ENCODE measurements around the gene LRRC57. TPM values are rescaled to one million over a fixed set of nuclear protein-coding genes. Genes with fewer than 3 reads are reported as not detected.
"Not testable (repeated sequence)": the region's sequence is repeated elsewhere in the genome, so short reads cannot be mapped to it uniquely, and the experiment has no call there.

Gene LRRC57
- total RNA-seq, 1 donor from 2014 or later: 18.1 TPM

DNA sequence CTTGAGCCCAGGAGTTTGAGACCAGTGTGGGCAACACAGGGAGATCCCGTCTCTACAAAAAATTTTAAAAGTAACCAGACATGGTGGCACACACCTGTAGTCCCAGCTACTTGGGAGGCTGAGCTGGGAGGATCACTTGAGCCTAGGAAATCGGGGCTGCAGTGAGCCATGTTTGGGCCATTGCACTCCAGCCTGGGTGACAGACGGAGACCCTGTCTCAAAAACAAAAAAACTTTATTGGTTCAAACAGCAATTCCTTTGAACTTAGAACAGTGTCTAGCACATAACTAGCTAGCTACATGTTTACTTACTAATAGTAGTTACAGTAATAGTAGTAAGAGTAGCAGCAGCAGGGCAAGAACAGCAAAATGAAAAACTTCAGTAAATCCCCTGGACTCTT lies 10.1 kb upstream of the LRRC57 start:
- H3K27me3 ChIP-seq: no peaks in the 10 kb centered on the region
- Mint-ChIP-seq H3K36me3 (peaks cover 14% of the 10 kb centered on the region), H3K4me1 (no peaks in the 10 kb centered on the region), H3K9me3 (no peaks in the 10 kb centered on the region), H3K27me3 (ENCODE audit: insufficient read depth, low read depth) (peaks cover 2% of the 10 kb centered on the region), H3K4me3 (no peak overlapping the region), H3K27ac (no peak overlapping the region)
- H3K79me2 ChIP-seq (ENCODE audit: low read depth): peaks cover 31% of the 10 kb centered on the region
- no peak overlapping the region for H2AFZ ChIP-seq (replicated peaks)
- peaks cover 17% of the 10 kb centered on the region for H3K36me3 ChIP-seq
- no peak overlapping the region for H3K27ac ChIP-seq
- DNase-seq (ENCODE audit: low spot score): no peak
- no peaks in the 10 kb centered on the region for H3K4me1 ChIP-seq
- peaks cover 13% of the 10 kb centered on the region for H4K20me1 ChIP-seq (ENCODE audit: low read depth)
- TF ChIP-seq EZH2phosphoT487 (IDR thresholded peaks at IDR 0.05) (no peak), EZH2 (IDR thresholded peaks at IDR 0.05) (no peak)
- TF ChIP-seq, protein P1, sequence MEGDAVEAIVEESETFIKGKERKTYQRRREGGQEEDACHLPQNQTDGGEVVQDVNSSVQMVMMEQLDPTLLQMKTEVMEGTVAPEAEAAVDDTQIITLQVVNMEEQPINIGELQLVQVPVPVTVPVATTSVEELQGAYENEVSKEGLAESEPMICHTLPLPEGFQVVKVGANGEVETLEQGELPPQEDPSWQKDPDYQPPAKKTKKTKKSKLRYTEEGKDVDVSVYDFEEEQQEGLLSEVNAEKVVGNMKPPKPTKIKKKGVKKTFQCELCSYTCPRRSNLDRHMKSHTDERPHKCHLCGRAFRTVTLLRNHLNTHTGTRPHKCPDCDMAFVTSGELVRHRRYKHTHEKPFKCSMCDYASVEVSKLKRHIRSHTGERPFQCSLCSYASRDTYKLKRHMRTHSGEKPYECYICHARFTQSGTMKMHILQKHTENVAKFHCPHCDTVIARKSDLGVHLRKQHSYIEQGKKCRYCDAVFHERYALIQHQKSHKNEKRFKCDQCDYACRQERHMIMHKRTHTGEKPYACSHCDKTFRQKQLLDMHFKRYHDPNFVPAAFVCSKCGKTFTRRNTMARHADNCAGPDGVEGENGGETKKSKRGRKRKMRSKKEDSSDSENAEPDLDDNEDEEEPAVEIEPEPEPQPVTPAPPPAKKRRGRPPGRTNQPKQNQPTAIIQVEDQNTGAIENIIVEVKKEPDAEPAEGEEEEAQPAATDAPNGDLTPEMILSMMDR (IDR thresholded peaks at IDR 0.05): no peak
- peaks cover 21% of the 10 kb centered on the region for H3F3A ChIP-seq (ENCODE audit: low read depth)
- no peak overlapping the region for H3K4me3 ChIP-seq
- H3K4me2 ChIP-seq: no peak overlapping the region
- H3K9ac ChIP-seq: no peak overlapping the region
- no peaks in the 10 kb centered on the region for H3K9me3 ChIP-seq (ENCODE audit: low read depth)

DNA sequence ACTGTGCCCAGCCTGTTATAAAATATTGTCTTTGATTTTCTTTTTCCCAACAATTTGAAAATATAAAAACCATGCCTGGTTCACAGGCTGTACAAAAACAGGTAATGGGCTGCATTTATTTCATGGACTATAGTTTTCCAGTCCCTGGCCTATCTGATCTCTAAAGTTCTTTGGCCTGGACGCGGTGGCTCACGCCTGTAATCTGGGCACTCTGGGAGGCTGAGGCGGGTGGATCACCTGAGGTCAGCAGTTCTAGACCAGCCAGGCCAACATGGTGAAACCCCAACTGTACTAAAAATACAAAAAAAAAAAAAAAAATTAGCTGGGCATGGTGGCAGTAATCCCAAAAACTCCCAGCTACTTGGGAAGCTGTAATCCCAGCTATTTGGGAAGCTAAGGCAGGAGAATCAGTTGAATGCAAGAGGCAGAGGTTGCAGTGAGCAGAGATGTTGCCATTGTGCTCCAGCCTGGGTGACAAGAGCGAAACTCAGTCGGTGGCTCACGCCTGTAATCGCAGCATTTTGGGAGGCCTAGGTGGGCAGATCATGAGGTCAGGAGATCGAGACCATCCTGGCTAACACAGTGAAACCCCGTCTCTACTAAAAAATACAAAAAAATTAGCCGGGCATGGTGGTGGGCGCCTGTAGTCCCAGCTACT lies 8.1 kb upstream of the LRRC57 start:
- H3K4me3 Mint-ChIP-seq; H3K4me2 ChIP-seq; DNase-seq (ENCODE audit: low spot score); H2AFZ ChIP-seq (replicated peaks); H3K9me3 Mint-ChIP-seq; H3K27me3 Mint-ChIP-seq (ENCODE audit: insufficient read depth, low read depth); H3K4me1 Mint-ChIP-seq; H3K27ac Mint-ChIP-seq; H3K36me3 ChIP-seq; H3K27me3 ChIP-seq; H3K4me3 ChIP-seq; H3K36me3 Mint-ChIP-seq; H3K9ac ChIP-seq; H3K4me1 ChIP-seq; H3K27ac ChIP-seq; H3K9me3 ChIP-seq (ENCODE audit: low read depth): not testable (repeated sequence)
- peaks cover 13% of the 10 kb centered on the region for H4K20me1 ChIP-seq (ENCODE audit: low read depth)
- H3F3A ChIP-seq (ENCODE audit: low read depth): peaks cover 21% of the 10 kb centered on the region
- peaks cover 51% of the 10 kb centered on the region for H3K79me2 ChIP-seq (ENCODE audit: low read depth)

DNA sequence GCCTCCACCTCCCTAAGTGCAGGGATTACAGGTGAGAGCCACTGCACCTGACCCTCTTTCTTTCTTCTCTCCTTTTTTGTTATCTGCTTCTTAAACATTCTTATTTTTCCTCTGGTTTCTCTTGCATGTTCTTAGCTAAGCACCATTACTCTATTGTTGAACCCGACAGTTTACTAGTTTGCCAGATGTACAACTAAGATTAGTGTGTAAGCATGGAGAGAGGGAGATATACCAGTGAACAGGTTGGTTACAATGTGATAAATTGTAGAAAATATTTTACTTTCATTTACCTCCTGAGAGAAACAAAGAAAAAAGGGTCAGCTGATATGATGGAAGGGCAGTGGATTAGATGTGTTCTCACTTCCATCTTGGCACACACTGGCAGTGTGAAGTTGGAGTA lies 5.0 kb upstream of the LRRC57 start:
- H3K9me3 ChIP-seq (ENCODE audit: low read depth): no peaks in the 10 kb centered on the region
- Mint-ChIP-seq H3K9me3 (no peaks in the 10 kb centered on the region), H3K4me1 (peaks cover 10% of the 10 kb centered on the region), H3K27me3 (ENCODE audit: insufficient read depth, low read depth) (peaks cover 7% of the 10 kb centered on the region), H3K4me3 (no peak overlapping the region), H3K36me3 (peaks cover 6% of the 10 kb centered on the region), H3K27ac (no peak overlapping the region)
- TF ChIP-seq EZH2 (IDR thresholded peaks at IDR 0.05) (no peak), EZH2phosphoT487 (IDR thresholded peaks at IDR 0.05) (no peak)
- TF ChIP-seq, protein P1 (IDR thresholded peaks at IDR 0.05): no peak
- H2AFZ ChIP-seq (replicated peaks): no peak overlapping the region
- DNase-seq (ENCODE audit: low spot score): no peak
- peaks cover 21% of the 10 kb centered on the region for H3F3A ChIP-seq (ENCODE audit: low read depth)
- H3K4me3 ChIP-seq: no peak overlapping the region
- H3K27ac ChIP-seq: no peak overlapping the region
- H3K4me1 ChIP-seq: peaks cover 6% of the 10 kb centered on the region
- no peaks in the 10 kb centered on the region for H3K27me3 ChIP-seq
- no peak overlapping the region for H3K4me2 ChIP-seq
- no peaks in the 10 kb centered on the region for H3K36me3 ChIP-seq
- H4K20me1 ChIP-seq (ENCODE audit: low read depth): peaks cover 13% of the 10 kb centered on the region
- no peak overlapping the region for H3K9ac ChIP-seq
- H3K79me2 ChIP-seq (ENCODE audit: low read depth): peaks cover 82% of the 10 kb centered on the region

DNA sequence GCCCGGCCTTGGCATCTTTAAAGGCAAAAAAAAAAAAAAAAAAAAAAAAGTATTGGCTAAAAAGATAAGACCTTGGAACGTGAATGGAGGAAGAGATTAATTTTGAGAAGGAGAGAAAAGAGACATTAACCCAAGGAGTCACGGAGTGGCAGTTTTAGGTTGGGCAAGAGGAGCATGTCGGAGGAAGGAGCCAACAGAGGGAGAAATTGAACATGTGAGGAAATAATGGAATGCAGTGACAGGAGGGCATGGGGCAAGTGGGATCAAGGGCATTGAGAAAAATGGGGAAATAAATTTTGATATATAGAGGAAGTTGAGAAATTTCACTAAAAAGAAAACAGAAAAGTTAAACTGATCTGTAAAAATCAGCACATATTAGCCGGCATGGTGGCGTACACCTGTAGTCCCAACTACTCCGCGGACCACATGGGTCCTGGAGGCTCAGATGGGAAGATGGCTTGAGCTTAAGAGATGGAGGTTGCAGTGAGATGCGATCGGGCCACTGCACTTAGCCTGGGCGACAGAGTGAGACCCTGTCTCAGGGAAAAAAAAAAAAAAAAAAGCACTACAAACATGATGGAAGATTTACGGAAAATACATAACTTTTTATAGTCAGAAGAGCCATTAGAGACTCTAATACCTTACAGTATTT lies 1.3 kb upstream of the LRRC57 start:
- Mint-ChIP-seq H3K27ac (no peak overlapping the region), H3K4me1 (peaks cover 25% of the 10 kb centered on the region), H3K27me3 (ENCODE audit: insufficient read depth, low read depth) (peaks cover 5% of the 10 kb centered on the region), H3K4me3 (peak overlapping the region; percentile 99), H3K9me3 (no peaks in the 10 kb centered on the region), H3K36me3 (peaks cover 3% of the 10 kb centered on the region)
- H3F3A ChIP-seq (ENCODE audit: low read depth): peaks cover 10% of the 10 kb centered on the region
- H3K9me3 ChIP-seq (ENCODE audit: low read depth): no peaks in the 10 kb centered on the region
- no peak overlapping the region for H2AFZ ChIP-seq (replicated peaks)
- H3K27ac ChIP-seq: no peak overlapping the region
- peaks cover 10% of the 10 kb centered on the region for H3K4me1 ChIP-seq
- H3K79me2 ChIP-seq (ENCODE audit: low read depth): peaks cover 71% of the 10 kb centered on the region
- TF ChIP-seq EZH2 (IDR thresholded peaks at IDR 0.05) (no peak), EZH2phosphoT487 (IDR thresholded peaks at IDR 0.05) (no peak)
- TF ChIP-seq, protein P1 (IDR thresholded peaks at IDR 0.05): no peak
- peaks cover 7% of the 10 kb centered on the region for H4K20me1 ChIP-seq (ENCODE audit: low read depth)
- no peaks in the 10 kb centered on the region for H3K36me3 ChIP-seq
- H3K4me3 ChIP-seq: peak overlapping the region; percentile 97
- DNase-seq (ENCODE audit: low spot score): no peak
- no peaks in the 10 kb centered on the region for H3K27me3 ChIP-seq
- peak overlapping the region; percentile 91 for H3K9ac ChIP-seq
- peak overlapping the region; percentile 88 for H3K4me2 ChIP-seq

All from neural progenitor cell (in vitro differentiated cells).